Hepatocyte (in vitro differentiated cells): Measurements from ENCODE around the gene EFL1.

Source experiments
- CTCF ChIP-seq: fragments of 200-600 bp; sonication (generic); IDR thresholded peaks from 2 replicates; pipeline ENCODE4 v1.5.1; 2016; ENCODE audit warnings: antibody characterized with exemption, mild to moderate bottlenecking; ENCODE audit not compliant: poor library complexity
- EZH2 ChIP-seq: fragments of 200-600 bp; sonication (generic); IDR thresholded peaks from 2 replicates; pipeline ENCODE4 v1.6.1; 2016; ENCODE audit warnings: antibody characterized with exemption, mild to moderate bottlenecking, borderline replicate concordance

GRCh38 chr15:82303956-82304777 lies 41.6 kb upstream of the EFL1 start:
- no peak for TF ChIP-seq CTCF
- TF ChIP-seq EZH2: no peak
